Esophagus squamous epithelium (tissue), 4 donors: ENCODE measurements around the gene CAVIN1.

Experiments used
- POLR2A ChIP-seq, 4 donors: fragments of 450-650 bp; IDR thresholded peaks; one replicate each; pipeline ENCODE4 v1.6.1; 2017; ENCODE audit warnings: antibody characterized with exemption in 4 of 4, mild to moderate bottlenecking in 4 of 4, moderate library complexity in 3 of 4
- TF ChIP-seq, protein P1 (sequence below), 6 experiments: fragments of 450-650 bp in 4 of 6; fragments of 200-600 bp in 2 of 6; sonication (generic) in 2 of 6; IDR thresholded peaks; one replicate each; pipeline ENCODE4 v1.5.1; 2016 to 2019; ENCODE audit warnings: antibody characterized with exemption in 6 of 6, mild to moderate bottlenecking in 4 of 6, moderate library complexity in 4 of 6

DNA sequence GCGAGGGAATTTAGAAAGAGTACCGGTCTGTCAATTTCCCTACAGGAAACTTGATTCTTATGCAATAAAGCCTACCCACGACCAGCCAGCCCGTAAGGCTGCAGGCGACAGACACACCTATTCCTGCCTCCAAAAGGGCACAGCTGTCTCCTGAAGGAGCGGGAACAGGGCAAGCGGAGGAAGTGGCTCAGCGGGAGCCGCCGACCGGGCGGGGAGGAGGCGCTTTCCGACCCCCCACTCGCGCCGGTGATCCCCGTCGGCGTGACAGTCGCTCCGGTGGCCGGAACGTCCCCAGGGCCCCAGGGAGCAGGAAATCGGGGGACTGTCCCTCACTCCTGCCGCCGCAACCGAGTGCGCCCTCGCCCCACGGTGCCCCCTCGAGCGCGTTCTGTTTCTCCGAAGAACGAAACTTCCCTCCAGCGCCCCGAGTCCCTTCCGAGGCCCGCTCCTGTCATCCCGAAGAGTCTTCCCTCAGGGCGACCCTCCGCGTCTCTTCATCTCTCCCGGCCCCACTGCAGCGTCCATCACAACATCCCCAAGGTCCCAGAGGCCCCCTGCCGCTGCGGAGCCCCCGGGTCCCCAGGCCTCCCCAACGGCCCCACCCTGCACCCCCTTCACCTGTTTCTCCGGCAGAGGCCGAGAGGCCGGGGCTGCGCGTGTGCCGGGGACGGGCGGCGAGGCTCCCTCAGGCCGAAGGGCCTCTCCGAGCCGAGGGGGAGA lies 35.2 kb downstream of the CAVIN1 start:
- peak in 2 of 4 donors; percentile 7 to 74 for TF ChIP-seq POLR2A (IDR thresholded peaks at IDR 0.05)
- TF ChIP-seq, protein P1, sequence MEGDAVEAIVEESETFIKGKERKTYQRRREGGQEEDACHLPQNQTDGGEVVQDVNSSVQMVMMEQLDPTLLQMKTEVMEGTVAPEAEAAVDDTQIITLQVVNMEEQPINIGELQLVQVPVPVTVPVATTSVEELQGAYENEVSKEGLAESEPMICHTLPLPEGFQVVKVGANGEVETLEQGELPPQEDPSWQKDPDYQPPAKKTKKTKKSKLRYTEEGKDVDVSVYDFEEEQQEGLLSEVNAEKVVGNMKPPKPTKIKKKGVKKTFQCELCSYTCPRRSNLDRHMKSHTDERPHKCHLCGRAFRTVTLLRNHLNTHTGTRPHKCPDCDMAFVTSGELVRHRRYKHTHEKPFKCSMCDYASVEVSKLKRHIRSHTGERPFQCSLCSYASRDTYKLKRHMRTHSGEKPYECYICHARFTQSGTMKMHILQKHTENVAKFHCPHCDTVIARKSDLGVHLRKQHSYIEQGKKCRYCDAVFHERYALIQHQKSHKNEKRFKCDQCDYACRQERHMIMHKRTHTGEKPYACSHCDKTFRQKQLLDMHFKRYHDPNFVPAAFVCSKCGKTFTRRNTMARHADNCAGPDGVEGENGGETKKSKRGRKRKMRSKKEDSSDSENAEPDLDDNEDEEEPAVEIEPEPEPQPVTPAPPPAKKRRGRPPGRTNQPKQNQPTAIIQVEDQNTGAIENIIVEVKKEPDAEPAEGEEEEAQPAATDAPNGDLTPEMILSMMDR (IDR thresholded peaks at IDR 0.05), result no peak
